CD14-positive monocyte (primary cell): ENCODE measurements around the gene CDKN2B-AS1. TPM values are rescaled to one million over a fixed set of nuclear protein-coding genes. Genes with fewer than 3 reads are reported as not detected.
A peak's percentile ranks its signal among the peaks of the same experiment; 100 is the strongest.

Experiments
- DNase-seq, 3 donors: peaks; one replicate each; pipeline ENCODE4 v3.0.0-alpha.2; 2011 to 2022
- H2AFZ ChIP-seq: 2 replicates; pipeline ENCODE4 v1.6.0; 2012; ENCODE audit warnings: mild to moderate bottlenecking, low read depth, low read length, inconsistent platforms; ENCODE audit not compliant: insufficient read depth, poor library complexity, severe bottlenecking
- H3K27ac ChIP-seq, 2 donors: 1 replicate in 1 of 2; 2 replicates in 1 of 2; pipeline ENCODE4 v1.5.1; 2012 to 2013; ENCODE audit warnings: low read length in 2 of 2, control low read depth in 1 of 2, inconsistent platforms in 1 of 2, low read depth in 1 of 2, mild to moderate bottlenecking in 1 of 2
- H3K27me3 ChIP-seq, 2 donors: one replicate each; pipeline versions ENCODE4 v1.6.0 to v1.6.1; 2011 to 2013; ENCODE audit warnings: low read length in 2 of 2; ENCODE audit not compliant: control insufficient read depth in 2 of 2, insufficient read depth in 2 of 2
- H3K36me3 ChIP-seq, 2 donors: replicated peaks in 1 of 2; 1 replicate in 1 of 2; 2 replicates in 1 of 2; pipeline versions ENCODE4 v1.5.1 to v1.6.1; 2012 to 2013; ENCODE audit warnings: low read length in 2 of 2, control low read depth in 1 of 2, inconsistent platforms in 1 of 2, mild to moderate bottlenecking in 1 of 2; ENCODE audit not compliant: insufficient read depth in 2 of 2, control insufficient read depth in 1 of 2
- H3K4me1 ChIP-seq, 2 donors: 1 replicate in 1 of 2; 2 replicates in 1 of 2; pipeline versions ENCODE4 v1.5.1 to v1.6.1; 2012 to 2013; ENCODE audit warnings: low read length in 2 of 2, control low read depth in 1 of 2, inconsistent platforms in 1 of 2, mild to moderate bottlenecking in 1 of 2, moderate library complexity in 1 of 2; ENCODE audit not compliant: insufficient read depth in 2 of 2, control insufficient read depth in 1 of 2
- H3K4me2 ChIP-seq: replicated peaks from 2 replicates; pipeline ENCODE3; 2012; ENCODE audit warnings: low read length, moderate library complexity, mild to moderate bottlenecking; ENCODE audit not compliant: poor library complexity, severe bottlenecking; ENCODE audit errors: extremely low read depth
- H3K4me3 ChIP-seq, 3 experiments: fragments of 200-600 bp in 1 of 3; sonication (generic) in 1 of 3; replicated peaks in 1 of 3; 1 replicate in 2 of 3; 2 replicates in 1 of 3; pipeline ENCODE4 v1.5.1; 2011 to 2013; ENCODE audit warnings: low read length in 3 of 3, mild to moderate bottlenecking in 3 of 3, control low read depth in 2 of 3, low read depth in 2 of 3, inconsistent platforms in 1 of 3, moderate library complexity in 1 of 3
- H3K79me2 ChIP-seq: 2 replicates; pipeline ENCODE4 v1.6.0; 2012; ENCODE audit warnings: mild to moderate bottlenecking, control low read depth, inconsistent platforms, low read length, moderate library complexity; ENCODE audit not compliant: insufficient read depth
- H3K9ac ChIP-seq: 2 replicates; pipeline ENCODE4 v1.6.0; 2017; ENCODE audit warnings: low read length, mild to moderate bottlenecking; ENCODE audit not compliant: insufficient read depth, poor library complexity, severe bottlenecking
- H3K9me3 ChIP-seq, 2 donors: replicated peaks in 1 of 2; 1 replicate in 1 of 2; 2 replicates in 1 of 2; pipeline versions ENCODE4 v1.5.1 to v1.6.1; 2012 to 2013; ENCODE audit warnings: low read length in 2 of 2, control low read depth in 1 of 2; ENCODE audit not compliant: control insufficient read depth in 1 of 2, insufficient read depth in 1 of 2
- H4K20me1 ChIP-seq: 2 replicates; pipeline ENCODE4 v1.6.0; 2012; ENCODE audit warnings: mild to moderate bottlenecking, low read length, control low read depth, moderate library complexity; ENCODE audit not compliant: insufficient read depth
- H3K27ac Mint-ChIP-seq, 7 donors: one replicate each; pipeline ENCODE4 v1.8.0; 2020; ENCODE audit warnings: mild to moderate bottlenecking in 7 of 7, mixed read lengths in 7 of 7, moderate library complexity in 6 of 7, inconsistent platforms in 2 of 7
- H3K27me3 Mint-ChIP-seq, 3 donors: one replicate each; pipeline ENCODE4 v1.8.0; 2021 to 2022; ENCODE audit warnings: low read depth in 3 of 3, mild to moderate bottlenecking in 3 of 3, mixed read lengths in 3 of 3, moderate library complexity in 3 of 3, inconsistent platforms in 1 of 3
- H3K36me3 Mint-ChIP-seq, 2 donors: one replicate each; pipeline ENCODE4 v1.8.0; 2020; ENCODE audit warnings: mixed read lengths in 2 of 2, inconsistent platforms in 1 of 2, mild to moderate bottlenecking in 1 of 2
- H3K4me1 Mint-ChIP-seq: one replicate; pipeline ENCODE4 v1.8.0; 2020; ENCODE audit warnings: mild to moderate bottlenecking, mixed read lengths
- H3K4me3 Mint-ChIP-seq, 2 donors: one replicate each; pipeline ENCODE4 v1.8.0; 2020; ENCODE audit warnings: mild to moderate bottlenecking in 2 of 2, mixed read lengths in 2 of 2, moderate library complexity in 1 of 2
- H3K9me3 Mint-ChIP-seq, 7 donors: one replicate each; pipeline ENCODE4 v1.8.0; 2020 to 2022; ENCODE audit warnings: mixed read lengths in 7 of 7, mild to moderate bottlenecking in 6 of 7, moderate library complexity in 6 of 7, inconsistent platforms in 2 of 7
- WGBS: methylation state at CpG from one replicate; pipeline ENCODE4 v1.1.5; 2013; ENCODE audit warnings: missing lambda C conversion rate; ENCODE audit not compliant: insufficient coverage; 5-methylcytosine and 5-hydroxymethylcytosine counted together
- intact Hi-C, 2 donors: fragments of 100-400 bp; cut with micrococcal nuclease; formaldehyde crosslinking; loops; one replicate each; pipeline versions ENCODE4 v1.15.0 to v1.15.1; 2023
- polyA plus RNA-seq, 3 donors: library from polyadenylated mRNA; depleted of rRNA in 1 of 3; unstranded in 2 of 3; stranded (reverse) in 1 of 3; fragments of 300-500 nt in 2 of 3; fragments of >200 nt in 1 of 3; fragmentation: Illumina TruSeq in 2 of 3; gene quantifications; 1 replicate in 2 of 3; 2 replicates in 1 of 3; pipeline ENCODE4 v1.2.3, GENCODE V29; 2012 to 2021
- TF ChIP-seq, protein P1 (sequence below): fragments of 200-600 bp; IDR thresholded peaks from one replicate; pipeline ENCODE4 v1.8.0; 2022; ENCODE audit warnings: antibody characterized with exemption, mild to moderate bottlenecking

The CDKN2B-AS1 gene
- polyA plus RNA-seq, 3 donors = 0.35 to 0.55 (median 0.50) TPM

DNA sequence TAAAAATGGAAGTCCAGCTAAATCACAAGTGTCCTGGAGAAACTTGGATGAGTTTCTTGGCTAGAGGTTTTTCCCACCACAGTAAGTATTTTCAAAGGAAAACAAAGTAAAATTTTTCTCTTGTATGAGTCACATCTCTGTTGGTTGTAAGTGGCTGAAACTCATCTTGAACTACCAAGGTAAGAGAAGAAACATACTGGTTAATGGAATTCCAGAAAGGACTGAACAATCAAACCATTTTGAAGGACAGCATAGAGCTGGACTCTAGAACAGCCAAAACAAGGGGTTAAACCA is 117.3 kb downstream of the CDKN2B-AS1 start:
- Histone ChIP-seq H3K27ac (no peak overlapping the region), H3K4me2 (no peak overlapping the region), H3K9me3 (no peaks in the 10 kb centered on the region), H4K20me1 (no peaks in the 10 kb centered on the region), H3K4me1 (no peaks in the 10 kb centered on the region), H3K9ac (no peak overlapping the region), H2AFZ (no peak overlapping the region), H3K79me2 (no peaks in the 10 kb centered on the region), H3K36me3 (no peaks in the 10 kb centered on the region), H3K27me3 (peaks cover 43 to 55% of the 10 kb centered on the region in 2 donors), H3K4me3 (no peak overlapping the region)
- no peak for DNase-seq
- H3K4me1 Mint-ChIP-seq = no peaks in the 10 kb centered on the region
- no peak overlapping the region for H3K4me3 Mint-ChIP-seq
- no peaks in the 10 kb centered on the region for H3K9me3 Mint-ChIP-seq
- peaks cover 29 to 54% (median 36%) of the 10 kb centered on the region in 3 donors for H3K27me3 Mint-ChIP-seq
- intact Hi-C loops = no loop called here
- no peaks in the 10 kb centered on the region for H3K36me3 Mint-ChIP-seq
- H3K27ac Mint-ChIP-seq = no peak overlapping the region
- TF ChIP-seq, protein P1, sequence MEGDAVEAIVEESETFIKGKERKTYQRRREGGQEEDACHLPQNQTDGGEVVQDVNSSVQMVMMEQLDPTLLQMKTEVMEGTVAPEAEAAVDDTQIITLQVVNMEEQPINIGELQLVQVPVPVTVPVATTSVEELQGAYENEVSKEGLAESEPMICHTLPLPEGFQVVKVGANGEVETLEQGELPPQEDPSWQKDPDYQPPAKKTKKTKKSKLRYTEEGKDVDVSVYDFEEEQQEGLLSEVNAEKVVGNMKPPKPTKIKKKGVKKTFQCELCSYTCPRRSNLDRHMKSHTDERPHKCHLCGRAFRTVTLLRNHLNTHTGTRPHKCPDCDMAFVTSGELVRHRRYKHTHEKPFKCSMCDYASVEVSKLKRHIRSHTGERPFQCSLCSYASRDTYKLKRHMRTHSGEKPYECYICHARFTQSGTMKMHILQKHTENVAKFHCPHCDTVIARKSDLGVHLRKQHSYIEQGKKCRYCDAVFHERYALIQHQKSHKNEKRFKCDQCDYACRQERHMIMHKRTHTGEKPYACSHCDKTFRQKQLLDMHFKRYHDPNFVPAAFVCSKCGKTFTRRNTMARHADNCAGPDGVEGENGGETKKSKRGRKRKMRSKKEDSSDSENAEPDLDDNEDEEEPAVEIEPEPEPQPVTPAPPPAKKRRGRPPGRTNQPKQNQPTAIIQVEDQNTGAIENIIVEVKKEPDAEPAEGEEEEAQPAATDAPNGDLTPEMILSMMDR = no peak

DNA sequence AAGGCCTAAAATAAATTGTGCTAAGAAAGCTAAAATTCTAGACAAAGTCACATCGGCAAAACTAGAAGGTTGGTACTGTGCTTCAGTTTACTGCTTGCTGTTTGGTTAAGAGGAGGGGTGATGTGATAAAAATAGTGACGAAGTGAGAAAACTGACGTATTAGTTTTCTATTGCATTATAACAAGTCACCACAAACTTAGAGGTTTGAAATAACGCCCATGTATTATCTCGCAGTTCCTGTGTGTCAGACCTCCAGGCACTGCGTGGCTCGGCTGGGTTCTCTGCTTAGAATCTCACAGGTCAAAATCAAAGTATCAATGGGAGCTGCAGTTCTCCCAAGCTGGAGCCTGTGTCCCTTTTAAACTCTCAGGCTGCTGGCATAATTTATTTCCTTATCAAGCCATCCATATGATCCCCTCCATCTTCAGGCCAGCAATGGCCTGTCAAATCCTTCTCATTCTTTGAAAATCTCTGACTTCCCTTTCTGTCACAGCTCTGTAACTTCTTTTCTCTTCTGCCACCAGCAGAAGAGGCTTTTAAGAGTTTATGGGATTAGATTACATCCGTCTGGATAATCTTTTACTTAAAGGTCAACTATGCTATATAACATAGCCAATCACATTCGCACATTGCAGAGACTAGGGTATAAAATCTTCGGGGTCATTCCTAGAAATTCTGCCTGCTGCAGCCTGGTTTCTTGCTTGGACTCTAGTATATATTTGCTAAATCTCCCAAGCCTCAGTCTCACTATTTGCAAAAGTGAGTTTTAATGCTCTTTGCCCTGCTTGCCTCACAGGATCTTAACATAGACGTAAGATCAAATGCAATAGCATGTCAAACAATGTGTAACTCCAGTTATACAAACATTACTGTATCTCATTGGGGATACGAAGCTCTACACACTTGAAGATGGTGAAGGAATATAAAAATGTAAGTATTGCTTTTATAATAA is 118.6 kb downstream of the CDKN2B-AS1 start:
- 91% methylated on average over 3 of the region's 12 CpGs for WGBS
- peak overlapping the region in 1 of 7 donors; percentile 4 for H3K27ac Mint-ChIP-seq
- Histone ChIP-seq H3K9me3 (no peaks in the 10 kb centered on the region), H3K36me3 (no peaks in the 10 kb centered on the region), H3K79me2 (no peaks in the 10 kb centered on the region), H2AFZ (no peak overlapping the region), H3K27me3 (peaks cover 37 to 53% of the 10 kb centered on the region in 2 donors), H3K4me3 (no peak overlapping the region), H3K4me1 (peaks cover 4 to 8% of the 10 kb centered on the region in 2 donors), H4K20me1 (no peaks in the 10 kb centered on the region), H3K4me2 (no peak overlapping the region), H3K9ac (no peak overlapping the region), H3K27ac (no peak overlapping the region)
- H3K4me3 Mint-ChIP-seq = peak overlapping the region in 1 of 2 donors; percentile 23
- no peaks in the 10 kb centered on the region for H3K9me3 Mint-ChIP-seq
- H3K36me3 Mint-ChIP-seq = no peaks in the 10 kb centered on the region
- TF ChIP-seq, protein P1 = no peak
- intact Hi-C loops = no loop called here
- peaks cover 24 to 53% (median 28%) of the 10 kb centered on the region in 3 donors for H3K27me3 Mint-ChIP-seq
- no peak for DNase-seq
- peaks cover 9% of the 10 kb centered on the region for H3K4me1 Mint-ChIP-seq
